HuH-7.5 (cell line): ENCODE data around the gene DOK5.

Experiments used
- DNase-seq: peaks from one replicate; pipeline ENCODE4 v3.0.0; 2011; ENCODE audit warnings: low spot score

Gene DOK5

GRCh38 chr20:54560357-54560756 is 85.0 kb downstream of the DOK5 start:
- DNase-seq: no peak

DNA sequence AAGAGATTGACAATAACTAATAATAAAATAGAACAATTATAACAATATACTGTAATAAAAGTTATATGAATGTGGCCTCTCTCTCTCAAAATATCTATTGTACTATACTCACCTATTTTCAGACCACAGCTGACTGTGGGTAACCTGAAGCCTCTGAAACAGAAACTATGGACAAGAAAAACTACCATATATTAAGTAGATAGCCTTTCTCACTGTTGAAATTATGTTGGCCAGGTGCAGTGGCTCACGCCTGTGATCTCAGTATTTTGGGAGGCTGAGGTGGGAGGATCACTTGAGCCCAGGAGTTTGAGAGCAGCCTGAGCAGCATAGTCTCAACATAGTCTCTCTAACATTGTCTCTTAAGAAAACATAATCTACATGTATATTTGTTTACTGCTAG is 89.9 kb downstream of the DOK5 start:
- no peak for DNase-seq

- no peak for DNase-seq
These were observed 90.8 kb downstream of the DOK5 start for GRCh38 chr20:54566031-54566688.

- no peak for DNase-seq
These were observed 95.2 kb downstream of the DOK5 start for GRCh38 chr20:54570561-54570960.

- no peak for DNase-seq
These were observed 97.5 kb downstream of the DOK5 start for GRCh38 chr20:54572665-54573435.

DNA sequence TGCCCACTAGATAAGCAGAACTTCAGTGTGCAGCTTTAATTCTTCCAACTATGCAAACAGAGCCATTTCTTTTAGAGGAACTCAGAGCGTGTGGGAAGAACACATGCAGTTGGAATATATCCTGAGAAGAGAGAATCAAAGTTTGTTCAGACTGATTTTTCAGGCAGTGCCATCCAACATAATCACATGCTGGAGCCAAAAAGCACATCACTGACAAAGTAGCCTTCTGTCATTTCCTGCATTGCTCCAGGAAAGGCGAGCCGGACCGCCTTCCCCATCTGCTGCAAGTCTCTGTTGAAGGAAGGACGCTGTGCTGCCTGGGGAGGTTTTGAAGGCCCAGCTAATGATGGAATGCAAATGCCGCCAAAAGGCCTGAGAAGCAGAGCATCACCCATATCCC is 98.4 kb downstream of the DOK5 start:
- no peak for DNase-seq

- no peak for DNase-seq
These were observed 101.1 kb downstream of the DOK5 start for GRCh38 chr20:54576518-54576917.

DNA sequence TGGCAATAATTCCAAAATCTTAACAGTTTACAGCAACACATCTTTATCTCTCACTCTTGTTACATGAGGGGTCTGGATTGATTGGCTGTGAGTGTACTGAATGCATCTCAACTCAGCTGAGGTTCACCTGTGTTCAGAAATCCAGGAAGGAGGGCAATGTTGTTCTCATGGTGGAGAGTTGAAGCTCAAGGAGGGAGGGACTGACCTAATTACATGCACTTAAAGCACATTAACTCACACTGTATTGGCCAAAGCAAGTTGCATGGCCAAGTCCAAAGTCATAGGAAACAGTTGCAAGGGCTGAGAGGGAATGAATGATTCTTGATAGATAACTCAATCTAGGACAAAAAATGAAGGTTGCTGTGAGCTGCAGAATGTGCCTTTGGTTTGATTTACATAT is 102.2 kb downstream of the DOK5 start:
- no peak for DNase-seq

DNA sequence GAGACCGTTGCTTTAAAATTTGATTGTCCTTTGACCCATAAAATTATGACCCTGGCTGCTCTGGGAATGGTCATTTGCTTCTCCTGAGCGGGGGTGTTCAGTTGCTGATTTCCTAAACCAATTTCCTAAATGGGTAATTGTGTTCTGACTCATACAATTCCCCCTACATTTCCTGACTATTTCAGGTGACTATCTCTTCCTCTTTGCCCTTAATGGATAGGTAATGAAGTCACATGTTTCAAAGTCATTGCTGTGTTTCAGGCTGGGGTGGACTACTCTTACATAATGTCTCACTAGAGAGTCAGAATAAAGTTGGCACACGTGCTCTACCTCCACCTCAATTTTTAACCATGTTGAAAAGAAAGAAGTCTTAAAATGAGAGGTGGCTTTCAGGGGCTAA is 109.8 kb downstream of the DOK5 start:
- DNase-seq: no peak

DNA sequence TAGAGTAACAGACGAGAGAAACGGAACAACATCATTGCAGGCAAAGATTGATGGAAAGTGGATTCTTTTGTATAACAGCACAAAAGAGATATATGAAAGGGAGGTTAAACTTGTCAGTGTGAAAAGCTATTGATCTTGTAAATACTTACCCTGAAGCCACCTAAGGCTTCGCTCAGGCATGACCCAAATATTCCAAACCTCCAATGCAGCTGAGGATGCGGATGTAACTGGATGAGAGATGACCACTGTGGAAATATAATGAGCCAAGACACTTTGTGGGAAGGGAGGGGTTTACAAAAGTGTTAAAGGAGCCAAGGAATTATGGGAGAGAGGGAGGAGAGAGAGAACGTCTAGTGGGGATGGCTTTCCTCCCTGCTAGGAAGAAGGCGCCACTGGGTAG is 112.0 kb downstream of the DOK5 start:
- DNase-seq: no peak

DNA sequence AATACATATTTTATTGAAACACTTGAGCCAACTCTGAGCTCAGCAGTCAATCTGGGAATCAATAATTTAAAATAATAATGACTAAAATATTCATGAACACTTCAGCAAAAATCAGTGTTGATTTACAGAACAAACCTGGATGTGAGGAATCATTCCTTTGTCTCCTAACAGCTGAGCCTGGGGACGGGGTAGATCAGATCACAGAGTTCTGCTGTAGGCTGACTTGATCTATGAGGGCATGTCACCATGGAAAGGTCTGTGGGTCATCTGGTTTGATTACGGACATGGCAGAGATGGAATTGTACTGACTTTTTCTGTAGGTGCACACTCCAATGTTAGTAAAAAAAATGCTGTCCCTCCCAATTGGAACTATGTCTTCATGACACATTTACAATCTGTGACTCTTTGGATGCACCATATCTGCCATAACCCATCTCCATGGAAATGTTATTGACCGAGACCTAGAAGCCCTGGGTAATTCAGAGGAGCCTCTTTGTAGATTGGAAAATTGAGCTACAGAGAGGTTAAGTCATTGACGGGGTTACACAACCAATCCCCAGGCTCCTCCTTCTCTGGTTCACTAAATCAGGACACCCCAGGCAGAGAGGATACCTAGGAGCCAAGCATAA is 114.1 kb downstream of the DOK5 start:
- no peak for DNase-seq

DNA sequence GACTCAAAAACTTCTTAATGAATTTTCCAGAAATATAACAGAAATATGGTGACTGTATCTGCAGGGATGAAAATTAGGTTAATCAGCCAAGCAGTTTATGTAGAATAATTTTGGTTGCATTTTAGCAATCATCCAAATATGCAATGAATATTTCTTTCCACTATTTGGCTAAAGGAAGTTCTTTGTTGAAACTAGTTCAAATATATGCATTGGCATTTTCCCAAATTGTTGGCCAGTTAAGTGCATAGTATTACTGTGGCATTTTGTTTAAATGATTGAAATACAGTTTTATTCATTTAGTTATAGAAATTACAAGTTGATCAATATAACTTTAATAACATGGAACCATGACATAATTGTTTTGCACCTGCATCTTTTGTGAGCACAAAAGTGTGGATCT is 115.5 kb downstream of the DOK5 start:
- DNase-seq: no peak

GRCh38 chr20:54596651-54597050 is 121.3 kb downstream of the DOK5 start:
- DNase-seq: no peak

DNA sequence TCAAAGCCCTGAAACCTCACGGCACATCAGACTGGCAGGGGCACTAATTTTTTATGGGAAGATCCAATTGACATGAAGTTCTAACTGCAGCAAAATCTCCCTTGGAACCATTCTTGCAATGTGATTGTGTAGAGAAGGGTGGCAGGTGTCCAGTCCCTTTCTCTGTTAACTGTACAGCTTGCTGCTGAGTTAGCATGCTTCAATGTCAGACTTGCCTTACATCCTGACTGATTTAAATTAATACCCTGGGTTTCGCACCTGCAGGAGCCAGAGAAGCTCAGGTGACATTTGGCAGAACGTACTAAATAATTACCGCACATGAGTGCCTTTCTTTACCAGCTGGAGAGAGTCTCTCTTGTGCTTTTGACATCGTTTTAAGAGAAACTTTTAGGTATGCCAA is 123.0 kb downstream of the DOK5 start:
- no peak for DNase-seq

DNA sequence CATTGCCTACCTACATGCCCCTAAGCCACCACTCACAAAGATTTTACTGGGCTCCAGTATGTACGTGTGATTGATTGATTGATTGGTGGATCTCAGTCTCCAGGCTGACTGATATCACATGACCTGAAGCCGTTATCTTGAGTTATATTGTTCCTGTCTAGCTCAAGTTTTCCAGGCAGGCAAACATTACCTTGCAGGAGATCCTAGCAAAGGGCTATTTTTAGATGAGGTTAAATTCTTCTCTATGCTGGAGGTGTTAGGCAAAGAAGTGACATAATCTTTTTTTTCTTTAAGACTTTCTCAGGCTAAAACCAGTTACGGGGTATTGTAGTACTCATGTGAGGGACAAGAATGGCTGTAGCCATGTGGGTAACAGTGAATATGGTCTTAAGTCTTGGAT is 125.2 kb downstream of the DOK5 start:
- no peak for DNase-seq

DNA sequence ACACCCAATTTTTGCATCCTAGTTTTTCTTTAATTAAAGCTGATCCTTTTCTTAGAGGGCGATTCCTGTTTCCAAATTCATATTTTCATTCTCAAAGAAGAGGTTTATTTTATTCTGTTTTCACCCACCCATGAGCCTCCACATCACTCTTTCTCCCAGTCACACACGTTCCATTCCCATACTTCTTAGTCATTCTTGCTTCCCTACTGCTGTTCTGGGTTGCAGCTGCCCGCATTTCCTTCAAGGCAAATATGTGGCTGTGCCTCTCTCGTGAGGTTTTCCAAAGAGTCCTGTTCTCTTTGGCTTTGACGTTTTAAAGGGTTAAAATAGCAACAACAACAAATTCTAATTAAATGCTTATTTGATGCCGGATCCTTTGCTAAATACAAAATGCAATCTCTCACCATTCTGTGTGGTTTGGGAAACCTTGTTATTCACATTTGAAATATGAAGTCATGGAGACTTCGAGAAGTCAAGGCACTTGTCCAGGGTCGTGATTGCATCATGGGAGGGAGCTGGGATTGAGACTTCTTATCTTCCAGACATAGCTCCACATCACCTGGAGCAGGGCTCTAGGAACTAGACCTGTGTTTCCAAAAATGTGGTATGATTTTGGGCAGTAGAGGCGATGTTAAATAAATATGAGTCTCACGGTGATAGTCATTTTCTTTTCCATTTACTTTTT is 126.6 kb downstream of the DOK5 start:
- no peak for DNase-seq

GRCh38 chr20:54605319-54605718 is 129.9 kb downstream of the DOK5 start:
- no peak for DNase-seq

GRCh38 chr20:54606380-54606779 is 131.0 kb downstream of the DOK5 start:
- DNase-seq: no peak

- no peak for DNase-seq
These were observed 132.8 kb downstream of the DOK5 start for GRCh38 chr20:54608039-54608745.

DNA sequence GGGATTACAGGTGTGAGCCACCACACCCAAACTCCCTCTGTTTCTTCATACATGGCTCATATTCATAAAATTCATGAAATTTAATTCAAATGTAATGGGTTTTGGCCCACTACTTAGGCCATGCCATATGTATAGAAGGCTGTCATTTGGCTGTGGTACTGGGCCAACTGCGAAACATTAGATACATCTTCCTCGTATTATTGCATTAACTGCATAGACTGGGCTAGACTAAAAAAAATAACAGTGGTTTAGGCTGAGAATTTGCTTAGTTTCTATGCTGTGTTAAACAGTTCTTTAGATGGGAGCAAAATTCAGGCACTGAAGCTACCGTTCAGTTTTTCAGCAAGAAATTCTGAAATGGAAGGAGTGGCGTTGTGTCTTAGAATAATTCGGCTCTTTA is 133.6 kb downstream of the DOK5 start:
- no peak for DNase-seq

DNA sequence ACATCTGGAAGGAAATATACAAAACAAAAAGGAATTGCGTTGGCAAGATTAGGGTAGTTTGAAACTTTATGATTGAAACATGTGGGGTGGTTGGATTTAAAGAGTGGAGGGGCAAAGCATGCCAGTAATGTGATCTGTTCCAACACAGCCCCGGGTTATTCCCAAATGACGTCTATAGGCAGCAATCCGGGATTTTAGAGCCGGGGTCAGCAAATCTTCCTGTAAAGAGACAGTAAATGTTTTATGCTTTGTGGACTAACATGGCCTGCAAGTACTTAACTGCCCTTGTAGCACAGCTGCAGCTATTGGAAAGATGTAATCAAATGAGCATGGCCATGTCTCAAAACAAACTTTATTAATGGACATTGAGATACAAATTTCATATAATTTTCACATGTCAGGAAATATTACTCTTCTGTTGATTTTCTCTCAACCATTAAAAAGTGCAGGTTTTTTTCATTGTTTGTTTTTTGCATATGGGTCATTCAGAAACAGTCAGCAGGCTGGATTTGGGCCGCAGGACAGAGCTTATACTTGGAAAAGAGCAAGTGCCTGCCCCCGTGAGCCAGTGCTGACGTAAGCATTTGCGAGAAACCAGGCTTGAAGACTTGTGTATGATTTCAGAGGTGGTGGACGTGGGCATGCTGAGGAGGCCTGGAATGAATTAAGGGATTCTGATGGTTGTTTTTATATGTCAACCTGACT is 136.5 kb downstream of the DOK5 start:
- no peak for DNase-seq

- no peak for DNase-seq
These were observed 143.0 kb downstream of the DOK5 start for GRCh38 chr20:54618412-54618811.
